ENCODE data around the gene ANTXR1. TPM values are rescaled to one million over a fixed set of nuclear protein-coding genes. Genes with fewer than 3 reads are reported as not detected.

ANTXR1 gene
- polyA plus RNA-seq, 1 of the 3 experiments (the other 2 are of a cell fraction): 114 TPM

DNA sequence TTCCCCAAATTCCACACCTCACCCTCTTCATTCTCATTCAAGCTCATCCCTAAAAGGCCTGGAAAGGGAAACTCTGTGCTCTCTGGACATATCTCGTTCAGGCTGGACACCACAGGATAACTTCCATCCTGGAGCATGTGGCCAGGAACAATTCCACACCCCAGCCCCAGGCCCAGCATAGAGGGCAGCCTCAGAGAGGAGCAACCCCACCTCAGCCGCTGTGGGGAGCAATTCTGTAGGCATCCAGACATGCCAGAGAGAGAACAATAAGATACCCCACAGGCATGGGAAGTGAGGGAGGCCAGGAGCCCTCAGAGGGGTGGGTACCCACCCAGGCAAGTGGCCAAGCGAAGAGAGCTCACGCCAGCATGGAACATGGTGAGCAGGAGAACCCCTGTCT lies 230.7 kb downstream of the ANTXR1 start:
- Histone ChIP-seq H3K79me2 (ENCODE audit: insufficient read depth) (no peaks in the 10 kb centered on the region), H3K36me3 (replicated peaks in 1 of 2; ENCODE audit: control insufficient read depth in 1 of 2, insufficient read depth in 2 of 2, low read length in 1 of 2) (peaks cover 41 to 50% of the 10 kb centered on the region in 2 experiments), H3K27ac (ENCODE audit: low read depth in 2 of 2, low read length in 1 of 2) (no peak overlapping the region), H3K4me3 (ENCODE audit: low read depth in 2 of 2, low read length in 1 of 2) (no peak overlapping the region), H4K20me1 (ENCODE audit: insufficient read depth) (no peaks in the 10 kb centered on the region), H3F3A (replicated peaks; ENCODE audit: insufficient read depth) (no peaks in the 10 kb centered on the region), H3K9me2 (no peaks in the 10 kb centered on the region), H3K9ac (no peak overlapping the region), H3K9me3 (no peaks in the 10 kb centered on the region), H3K4me2 (no peak overlapping the region), H3K4me1 (ENCODE audit: control insufficient read depth in 1 of 2, insufficient read depth in 2 of 2, low read depth in 1 of 2, low read length in 1 of 2) (peaks cover 0 to 9% of the 10 kb centered on the region in 2 experiments; a peak in 3 of 4 replicates), H3K27me3 (ENCODE audit: insufficient read depth) (no peaks in the 10 kb centered on the region), H2AFZ (ENCODE audit: low read depth) (no peak overlapping the region)
- TF ChIP-seq RAD21 (IDR thresholded peaks at IDR 0.05; ENCODE audit: low read length) (no peak), FOXJ3 (CRISPR knock-in tag; IDR thresholded peaks at IDR 0.05) (no peak), ZBTB33 (IDR thresholded peaks at IDR 0.05; ENCODE audit: borderline replicate concordance, low read depth) (no peak), SIN3A (IDR thresholded peaks at IDR 0.05; ENCODE audit: borderline replicate concordance, low read depth, low read length) (no peak), JUND (IDR thresholded peaks at IDR 0.05) (no peak), NFIC (IDR thresholded peaks at IDR 0.05; ENCODE audit: borderline replicate concordance) (no peak), MEF2A (IDR thresholded peaks at IDR 0.05; ENCODE audit: borderline replicate concordance, low read depth) (no peak), ELF1 (IDR thresholded peaks at IDR 0.05) (no peak), GATA2 (CRISPR knock-in tag; IDR thresholded peaks at IDR 0.05) (no peak), MAX (IDR thresholded peaks at IDR 0.05; ENCODE audit: low read depth) (no peak), TCF12 (IDR thresholded peaks at IDR 0.05) (no peak), RFX5 (IDR thresholded peaks at IDR 0.05; ENCODE audit: low read length) (no peak), FOSL2 (IDR thresholded peaks at IDR 0.05; ENCODE audit: borderline replicate concordance, low read depth) (no peak)
- TF ChIP-seq, protein P1, sequence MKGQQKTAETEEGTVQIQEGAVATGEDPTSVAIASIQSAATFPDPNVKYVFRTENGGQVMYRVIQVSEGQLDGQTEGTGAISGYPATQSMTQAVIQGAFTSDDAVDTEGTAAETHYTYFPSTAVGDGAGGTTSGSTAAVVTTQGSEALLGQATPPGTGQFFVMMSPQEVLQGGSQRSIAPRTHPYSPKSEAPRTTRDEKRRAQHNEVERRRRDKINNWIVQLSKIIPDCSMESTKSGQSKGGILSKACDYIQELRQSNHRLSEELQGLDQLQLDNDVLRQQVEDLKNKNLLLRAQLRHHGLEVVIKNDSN (IDR thresholded peaks at IDR 0.05; ENCODE audit: borderline replicate concordance, low read depth): no peak
- TF ChIP-seq, protein P2, sequence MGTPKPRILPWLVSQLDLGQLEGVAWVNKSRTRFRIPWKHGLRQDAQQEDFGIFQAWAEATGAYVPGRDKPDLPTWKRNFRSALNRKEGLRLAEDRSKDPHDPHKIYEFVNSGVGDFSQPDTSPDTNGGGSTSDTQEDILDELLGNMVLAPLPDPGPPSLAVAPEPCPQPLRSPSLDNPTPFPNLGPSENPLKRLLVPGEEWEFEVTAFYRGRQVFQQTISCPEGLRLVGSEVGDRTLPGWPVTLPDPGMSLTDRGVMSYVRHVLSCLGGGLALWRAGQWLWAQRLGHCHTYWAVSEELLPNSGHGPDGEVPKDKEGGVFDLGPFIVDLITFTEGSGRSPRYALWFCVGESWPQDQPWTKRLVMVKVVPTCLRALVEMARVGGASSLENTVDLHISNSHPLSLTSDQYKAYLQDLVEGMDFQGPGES (IDR thresholded peaks at IDR 0.05; ENCODE audit: low read depth, low read length): no peak
- TF ChIP-seq, protein P3, sequence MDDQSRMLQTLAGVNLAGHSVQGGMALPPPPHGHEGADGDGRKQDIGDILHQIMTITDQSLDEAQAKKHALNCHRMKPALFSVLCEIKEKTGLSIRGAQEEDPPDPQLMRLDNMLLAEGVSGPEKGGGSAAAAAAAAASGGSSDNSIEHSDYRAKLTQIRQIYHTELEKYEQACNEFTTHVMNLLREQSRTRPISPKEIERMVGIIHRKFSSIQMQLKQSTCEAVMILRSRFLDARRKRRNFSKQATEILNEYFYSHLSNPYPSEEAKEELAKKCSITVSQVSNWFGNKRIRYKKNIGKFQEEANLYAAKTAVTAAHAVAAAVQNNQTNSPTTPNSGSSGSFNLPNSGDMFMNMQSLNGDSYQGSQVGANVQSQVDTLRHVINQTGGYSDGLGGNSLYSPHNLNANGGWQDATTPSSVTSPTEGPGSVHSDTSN (IDR thresholded peaks at IDR 0.05): no peak
- no peak for DNase-seq
- ChIA-PET POLR2A (no interaction called here), CTCF (interaction anchor here (1.2 to 1.7 kb wide), 2 partner anchors 50 to 57 kb away, joined by 3 read pairs; no protein-coding TSS in a partner anchor)
- 88% methylated on average over 4 of the region's 4 CpGs for WGBS (ENCODE audit: low lambda C conversion rate)

Measured in SK-N-SH (cell line).